HEK293 (cell line): Measurements from ENCODE around the gene RHBDF2.
"Not testable (repeated sequence)": the region's sequence is repeated elsewhere in the genome, so short reads cannot be mapped to it uniquely, and the experiment has no call there.

Experiments used
- CTCF ChIA-PET: fragments of 350-600 bp; formaldehyde crosslinking; extraction: SDS; loops from one replicate; lab custom pipeline; 2021; ENCODE audit warnings: antibody characterized with exemption; lab: Yijun Ruan, JAX
- POLR2A ChIA-PET: fragments of 300-600 bp; formaldehyde crosslinking; extraction: SDS; loops from one replicate; lab custom pipeline; 2020; ENCODE audit warnings: antibody characterized with exemption, inconsistent platforms; lab: Yijun Ruan, JAX
- H3K27ac ChIP-seq: fragments of 200-500 bp; sonication (Bioruptor generic); 2 replicates; pipeline ENCODE4 v1.5.1; 2014; ENCODE audit warnings: low read depth, low read length, control low read depth, inconsistent platforms; ENCODE audit errors: extremely low read depth
- H3K36me3 ChIP-seq, 2 experiments: fragments of 200-500 bp in 1 of 2; sonication (Bioruptor generic) in 1 of 2; 1 replicate in 1 of 2; 2 replicates in 1 of 2; pipeline ENCODE4 v1.5.1; 2014 to 2017; ENCODE audit warnings: inconsistent platforms in 2 of 2, low read length in 2 of 2; ENCODE audit not compliant: control insufficient read depth in 2 of 2, insufficient read depth in 1 of 2
- H3K4me1 ChIP-seq: fragments of 200-500 bp; sonication (Bioruptor generic); 2 replicates; pipeline ENCODE4 v1.5.1; 2014; ENCODE audit warnings: mild to moderate bottlenecking, low read length, inconsistent platforms; ENCODE audit not compliant: control insufficient read depth, insufficient read depth
- H3K4me3 ChIP-seq: 2 replicates; pipeline ENCODE4 v1.5.1; 2011; ENCODE audit warnings: low read depth, mild to moderate bottlenecking, control low read depth, low read length, moderate library complexity
- H3K9me3 ChIP-seq: fragments of 200-500 bp; sonication (Bioruptor generic); 2 replicates; pipeline ENCODE4 v1.5.1; 2014; ENCODE audit warnings: low read depth, low read length, inconsistent platforms; ENCODE audit not compliant: control insufficient read depth, insufficient read depth
- GLIS1 ChIP-seq: fragments of 450-650 bp; formaldehyde crosslinking; IDR thresholded peaks from 2 replicates; pipeline ENCODE4 v1.5.1; 2016; ENCODE audit warnings: missing biosample characterization, missing genetic modification characterization
- HOXA7 ChIP-seq: sonication (generic); formaldehyde crosslinking; IDR thresholded peaks from 2 replicates; pipeline ENCODE4 v1.8.1; 2022; ENCODE audit warnings: missing genetic modification reagents, borderline replicate concordance
- KLF1 ChIP-seq: fragments of 450-650 bp; formaldehyde crosslinking; IDR thresholded peaks from 2 replicates; pipeline ENCODE4 v1.5.1; 2016; ENCODE audit warnings: missing biosample characterization, missing genetic modification characterization
- KLF7 ChIP-seq: fragments of 450-650 bp; formaldehyde crosslinking; IDR thresholded peaks from 2 replicates; pipeline ENCODE4 v1.5.1; 2016; ENCODE audit warnings: missing biosample characterization, missing genetic modification characterization, borderline replicate concordance
- MZF1 ChIP-seq: fragments of 450-650 bp; formaldehyde crosslinking; IDR thresholded peaks from 2 replicates; pipeline ENCODE4 v1.5.1; 2017; ENCODE audit warnings: missing biosample characterization, missing genetic modification characterization, borderline replicate concordance
- OSR2 ChIP-seq: fragments of 450-650 bp; formaldehyde crosslinking; IDR thresholded peaks from 2 replicates; pipeline ENCODE4 v1.5.1; 2016; ENCODE audit warnings: missing biosample characterization, missing genetic modification characterization
- SP2 ChIP-seq: fragments of 450-650 bp; formaldehyde crosslinking; IDR thresholded peaks from 2 replicates; pipeline ENCODE4 v1.5.1; 2016; ENCODE audit warnings: missing biosample characterization, missing genetic modification characterization
- SP7 ChIP-seq: fragments of 450-650 bp; formaldehyde crosslinking; IDR thresholded peaks from 2 replicates; pipeline ENCODE4 v1.5.1; 2016; ENCODE audit warnings: missing biosample characterization, missing genetic modification characterization
- ZFP69B ChIP-seq: fragments of 450-650 bp; formaldehyde crosslinking; IDR thresholded peaks from 2 replicates; pipeline ENCODE4 v1.5.1; 2016; ENCODE audit warnings: missing biosample characterization, missing genetic modification characterization
- ZIC2 ChIP-seq: fragments of 450-650 bp; formaldehyde crosslinking; IDR thresholded peaks from 2 replicates; pipeline ENCODE4 v1.5.1; 2016; ENCODE audit warnings: missing biosample characterization, missing genetic modification characterization
- ZNF280D ChIP-seq: fragments of 450-650 bp; formaldehyde crosslinking; IDR thresholded peaks from 2 replicates; pipeline ENCODE4 v1.5.1; 2016; ENCODE audit warnings: missing biosample characterization, missing genetic modification characterization
- ZNF335 ChIP-seq: fragments of 450-650 bp; formaldehyde crosslinking; conservative IDR thresholded peaks from 2 replicates; pipeline ENCODE4 v1.5.1; 2016; ENCODE audit warnings: missing biosample characterization, missing genetic modification characterization
- ZNF423 ChIP-seq: fragments of 450-650 bp; formaldehyde crosslinking; IDR thresholded peaks from 2 replicates; pipeline ENCODE4 v1.5.1; 2016; ENCODE audit warnings: missing biosample characterization, missing genetic modification characterization
- ZNF670 ChIP-seq: fragments of 450-650 bp; formaldehyde crosslinking; IDR thresholded peaks from 2 replicates; pipeline ENCODE4 v1.5.1; 2016; ENCODE audit warnings: missing biosample characterization, missing genetic modification characterization, low read depth
- ZNF692 ChIP-seq: fragments of 450-650 bp; formaldehyde crosslinking; IDR thresholded peaks from 2 replicates; pipeline ENCODE4 v1.5.1; 2016; ENCODE audit warnings: missing biosample characterization, missing genetic modification characterization
- TF ChIP-seq, protein P1 (sequence below): fragments of 450-650 bp; formaldehyde crosslinking; IDR thresholded peaks from 2 replicates; pipeline ENCODE4 v1.5.1; 2016; ENCODE audit warnings: missing biosample characterization, missing genetic modification characterization
- TF ChIP-seq, protein P2 (sequence below): fragments of 450-650 bp; formaldehyde crosslinking; IDR thresholded peaks from 2 replicates; pipeline ENCODE4 v1.5.1; 2016; ENCODE audit warnings: missing biosample characterization, missing genetic modification characterization
- TF ChIP-seq, protein P3 (sequence below): fragments of 450-650 bp; formaldehyde crosslinking; IDR thresholded peaks from 2 replicates; pipeline ENCODE4 v1.5.1; 2017; ENCODE audit warnings: missing biosample characterization, missing genetic modification characterization

Gene RHBDF2

GRCh38 chr17:76525513-76525833 lies 24.2 kb upstream of the RHBDF2 start:
- CTCF ChIA-PET: interaction anchor here (0.7 to 7.2 kb wide), 10 partner anchors 15 to 530 kb away, joined by 3 to 87 read pairs (median 26); no protein-coding TSS in a partner anchor
- TF ChIP-seq, protein P1, sequence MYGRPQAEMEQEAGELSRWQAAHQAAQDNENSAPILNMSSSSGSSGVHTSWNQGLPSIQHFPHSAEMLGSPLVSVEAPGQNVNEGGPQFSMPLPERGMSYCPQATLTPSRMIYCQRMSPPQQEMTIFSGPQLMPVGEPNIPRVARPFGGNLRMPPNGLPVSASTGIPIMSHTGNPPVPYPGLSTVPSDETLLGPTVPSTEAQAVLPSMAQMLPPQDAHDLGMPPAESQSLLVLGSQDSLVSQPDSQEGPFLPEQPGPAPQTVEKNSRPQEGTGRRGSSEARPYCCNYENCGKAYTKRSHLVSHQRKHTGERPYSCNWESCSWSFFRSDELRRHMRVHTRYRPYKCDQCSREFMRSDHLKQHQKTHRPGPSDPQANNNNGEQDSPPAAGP (tag by site-specific recombination): 0 out of 2 replicates have a peak, but pooled peaks have one; percentile 7
- 0 out of 2 replicates have a peak, but pooled peaks have one; percentile 21 for TF ChIP-seq KLF7
- POLR2A ChIA-PET, H3K9me3 ChIP-seq, H3K36me3 ChIP-seq, H3K4me3 ChIP-seq: not testable (repeated sequence)
- Histone ChIP-seq H3K4me1 (peaks cover 16% of the 10 kb centered on the region), H3K27ac (peak overlapping the region; percentile 68; the same call in 1 of the 2 replicates)

DNA sequence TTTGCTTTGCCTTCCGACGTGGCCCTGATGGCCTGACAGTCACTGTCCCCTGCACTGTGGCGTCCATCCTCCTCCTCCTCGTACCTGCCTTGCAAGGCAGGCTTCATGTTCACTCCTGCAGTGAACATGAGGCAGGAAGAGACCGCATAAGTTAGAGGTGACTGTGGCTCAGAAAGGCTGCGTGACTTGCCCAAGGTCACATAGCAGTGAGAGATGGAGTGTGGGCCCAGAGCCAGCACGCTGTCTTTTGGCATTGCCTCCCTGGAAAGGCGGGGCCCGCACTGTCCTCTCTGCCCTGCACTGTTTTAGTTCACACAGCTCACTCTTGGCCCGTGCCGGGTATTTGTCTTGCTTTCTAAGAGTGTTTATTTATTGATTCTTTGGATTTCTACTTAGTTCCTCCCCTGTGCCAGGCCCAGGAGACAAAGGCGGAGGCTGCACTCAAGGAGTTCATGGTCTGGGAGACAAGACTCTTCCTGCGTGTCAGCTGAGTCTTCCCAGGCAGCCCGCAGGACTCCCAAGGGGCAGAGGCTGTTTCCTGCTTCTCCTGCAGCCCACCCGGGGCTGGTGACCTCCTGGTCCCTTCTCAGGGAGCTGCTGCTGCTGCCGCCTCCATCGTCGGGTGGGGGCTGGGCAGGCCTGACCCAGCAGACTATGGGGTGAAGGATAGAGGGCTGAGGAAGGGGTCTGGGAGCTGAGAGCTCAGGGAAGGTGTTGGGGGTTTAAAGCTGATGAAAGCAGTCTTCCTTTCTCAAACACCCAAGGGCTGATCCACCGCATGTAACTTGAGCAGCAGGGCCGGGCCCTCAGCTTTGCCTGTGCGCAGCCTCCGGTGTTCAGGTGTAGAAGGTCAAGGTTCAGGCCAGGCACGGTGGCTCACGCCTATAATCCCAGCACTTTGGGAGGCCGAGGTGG lies 23.6 kb upstream of the RHBDF2 start:
- Histone ChIP-seq H3K4me3 (no peak overlapping the region), H3K27ac (peak overlapping the region; percentile 68), H3K4me1 (peaks cover 16% of the 10 kb centered on the region), H3K9me3 (no peaks in the 10 kb centered on the region), H3K36me3 (no peaks in the 10 kb centered on the region)
- TF ChIP-seq ZNF670 (no peak), SP7 (tag by site-specific recombination) (peak; percentile 17; the same call in 1 of the 2 replicates), ZNF692 (peak; percentile 94), KLF1 (tag by site-specific recombination) (peak; percentile 74), ZFP69B (peak; percentile 89), ZNF423 (tag by site-specific recombination) (0 out of 2 replicates have a peak, but pooled peaks have one; percentile 16), ZNF280D (tag by site-specific recombination) (no peak), MZF1 (no peak), ZNF335 (tag by site-specific recombination) (0 out of 2 replicates have a peak, but pooled peaks have one; percentile 16), OSR2 (peak; percentile 60), SP2 (tag by site-specific recombination) (no peak), HOXA7 (CRISPR knock-in tag) (no peak), ZIC2 (tag by site-specific recombination) (peak; percentile 69), GLIS1 (tag by site-specific recombination) (peak; percentile 60)
- TF ChIP-seq, protein P2, sequence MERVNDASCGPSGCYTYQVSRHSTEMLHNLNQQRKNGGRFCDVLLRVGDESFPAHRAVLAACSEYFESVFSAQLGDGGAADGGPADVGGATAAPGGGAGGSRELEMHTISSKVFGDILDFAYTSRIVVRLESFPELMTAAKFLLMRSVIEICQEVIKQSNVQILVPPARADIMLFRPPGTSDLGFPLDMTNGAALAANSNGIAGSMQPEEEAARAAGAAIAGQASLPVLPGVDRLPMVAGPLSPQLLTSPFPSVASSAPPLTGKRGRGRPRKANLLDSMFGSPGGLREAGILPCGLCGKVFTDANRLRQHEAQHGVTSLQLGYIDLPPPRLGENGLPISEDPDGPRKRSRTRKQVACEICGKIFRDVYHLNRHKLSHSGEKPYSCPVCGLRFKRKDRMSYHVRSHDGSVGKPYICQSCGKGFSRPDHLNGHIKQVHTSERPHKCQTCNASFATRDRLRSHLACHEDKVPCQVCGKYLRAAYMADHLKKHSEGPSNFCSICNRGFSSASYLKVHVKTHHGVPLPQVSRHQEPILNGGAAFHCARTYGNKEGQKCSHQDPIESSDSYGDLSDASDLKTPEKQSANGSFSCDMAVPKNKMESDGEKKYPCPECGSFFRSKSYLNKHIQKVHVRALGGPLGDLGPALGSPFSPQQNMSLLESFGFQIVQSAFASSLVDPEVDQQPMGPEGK (tag by site-specific recombination): peak; percentile 34; the same call in 1 of the 2 replicates
- TF ChIP-seq, protein P1 (tag by site-specific recombination): peak; percentile 16; the same call in 1 of the 2 replicates
- TF ChIP-seq, protein P3, sequence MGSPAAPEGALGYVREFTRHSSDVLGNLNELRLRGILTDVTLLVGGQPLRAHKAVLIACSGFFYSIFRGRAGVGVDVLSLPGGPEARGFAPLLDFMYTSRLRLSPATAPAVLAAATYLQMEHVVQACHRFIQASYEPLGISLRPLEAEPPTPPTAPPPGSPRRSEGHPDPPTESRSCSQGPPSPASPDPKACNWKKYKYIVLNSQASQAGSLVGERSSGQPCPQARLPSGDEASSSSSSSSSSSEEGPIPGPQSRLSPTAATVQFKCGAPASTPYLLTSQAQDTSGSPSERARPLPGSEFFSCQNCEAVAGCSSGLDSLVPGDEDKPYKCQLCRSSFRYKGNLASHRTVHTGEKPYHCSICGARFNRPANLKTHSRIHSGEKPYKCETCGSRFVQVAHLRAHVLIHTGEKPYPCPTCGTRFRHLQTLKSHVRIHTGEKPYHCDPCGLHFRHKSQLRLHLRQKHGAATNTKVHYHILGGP (tag by site-specific recombination): peak; percentile 87
- POLR2A ChIA-PET: interaction anchor here (2.2 kb wide), 1 partner anchor 32 kb away, joined by 7 read pairs; no protein-coding TSS in a partner anchor
- CTCF ChIA-PET: interaction anchor here (0.6 to 7.2 kb wide), 11 partner anchors 16 to 531 kb away, joined by 3 to 87 read pairs (median 4); no protein-coding TSS in a partner anchor
